ENCODE measurements around the gene HACL1.

- no peak for TF ChIP-seq POLR2A (IDR thresholded peaks at IDR 0.05; ENCODE audit: low read depth, low read length)
- TF ChIP-seq POLR2AphosphoS5 (IDR thresholded peaks at IDR 0.05; ENCODE audit: low read depth, low read length) = no peak
- TF ChIP-seq SPI1 (IDR thresholded peaks at IDR 0.05; ENCODE audit: low read depth, low read length) = no peak
- TF ChIP-seq TAF1 (IDR thresholded peaks at IDR 0.05; ENCODE audit: low read depth, low read length) = no peak
- TF ChIP-seq PAX5 (IDR thresholded peaks at IDR 0.05; ENCODE audit: insufficient read depth, low read length, severe bottlenecking) = no peak
Observed at GRCh38 chr3:15536856-15537255, 64.5 kb downstream of the HACL1 start.

All from GM12891 (cell line).